Measurements from ENCODE around the gene LRP6. TPM values are rescaled to one million over a fixed set of nuclear protein-coding genes. Genes with fewer than 3 reads are reported as not detected.
A peak's percentile ranks its signal among the peaks of the same experiment; 100 is the strongest.
"Not testable (repeated sequence)": the region's sequence is repeated elsewhere in the genome, so short reads cannot be mapped to it uniquely, and the experiment has no call there.

Gene LRP6
- 10 to 100 TPM; 25.4 to 46.5 (median 44.7) TPM for total RNA-seq
- polyA plus RNA-seq = 10 to 100 TPM; 11.9 to 18.0 TPM
- long read RNA-seq, donor 1, full-length matches to known transcripts = 1 of 5 reads
- long read RNA-seq, donor 1, partial matches to known transcripts = 1 of 5 reads
- long read RNA-seq, donor 1, other reads (novel, unspliced or antisense) = 3 of 5 reads
- long read RNA-seq, donor 2, full-length matches to known transcripts = 1 of 11 reads
- long read RNA-seq, donor 2, partial matches to known transcripts = 10 of 11 reads
- long read RNA-seq, donor 2, other reads (novel, unspliced or antisense) = 0 of 11 reads
- long read RNA-seq, donor 3, full-length matches to known transcripts = 6 of 15 reads
- long read RNA-seq, donor 3, partial matches to known transcripts = 2 of 15 reads
- long read RNA-seq, donor 3, other reads (novel, unspliced or antisense) = 7 of 15 reads

DNA sequence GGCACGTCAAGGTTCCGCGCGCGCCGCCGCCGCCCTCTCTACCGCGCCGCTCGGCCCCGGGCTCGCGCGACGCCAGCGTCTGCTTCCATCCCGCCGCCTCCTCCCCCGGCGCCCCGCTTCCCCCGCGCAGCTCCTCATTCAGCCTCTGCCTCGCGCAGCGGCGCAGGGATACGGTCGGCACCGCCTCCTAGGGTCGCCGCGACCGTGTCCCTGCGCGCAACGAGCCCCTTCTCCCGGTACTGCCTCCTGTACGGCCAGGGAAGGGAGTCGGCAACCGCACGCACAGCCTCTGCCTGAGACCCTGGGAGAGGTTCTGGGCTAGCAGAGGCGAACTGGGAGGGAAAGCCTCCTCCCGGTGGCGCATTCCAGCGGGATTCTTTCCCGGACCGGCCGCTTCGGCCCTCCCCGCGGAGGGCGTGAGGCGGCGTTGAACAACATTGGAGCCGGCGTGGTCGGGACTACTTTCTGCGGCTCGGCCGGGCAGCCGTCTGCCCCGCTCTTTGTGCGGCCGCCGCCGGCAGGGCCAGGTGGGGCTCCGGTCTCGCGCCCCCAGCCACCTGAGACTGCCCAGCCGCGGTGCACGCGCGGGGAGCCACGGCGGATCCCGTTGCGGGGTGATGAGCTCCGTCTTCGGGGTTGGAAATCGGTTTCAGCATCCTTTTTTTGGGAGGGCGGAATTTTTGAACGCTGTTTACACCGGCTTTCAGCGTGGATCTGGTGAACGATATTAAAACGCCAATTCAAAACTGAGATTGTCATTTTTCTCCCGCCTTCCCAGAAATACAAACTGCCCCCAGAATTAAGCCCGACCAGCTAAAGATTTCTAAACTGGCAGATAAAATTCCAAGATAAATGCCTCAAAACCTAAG lies at the start of gene LRP6:
Gene LRP6 (minus strand): TSS at position 172 of the 869 bp plus-strand sequence. CDS start 309 bp downstream, outside the sequence.
- peak; percentile 79 for TF ChIP-seq POLR2A (IDR thresholded peaks at IDR 0.05)
- TF ChIP-seq EP300 (IDR thresholded peaks at IDR 0.05) = no peak
- TF ChIP-seq CTCF (IDR thresholded peaks at IDR 0.05) = peak in 1 of 3 donors; percentile 56
- WGBS, 3 donors = 0 to 1% (median 0%) methylated on average over 79 to 92 of the region's 92 CpGs
- peaks cover 7% of the 10 kb centered on the region for H3K4me1 ChIP-seq (ENCODE audit: insufficient read depth)
- no peaks in the 10 kb centered on the region for H3K27me3 ChIP-seq
- no peaks in the 10 kb centered on the region for H3K36me3 ChIP-seq
- peak; percentile 92 to 94 (median 93) for DNase-seq
- peak within 1 kb of the TSS; percentile 100 for H3K27ac ChIP-seq
- H3K9me3 ChIP-seq = no peaks in the 10 kb centered on the region
- intact Hi-C loops (cut with DNase I) = loop anchor here in 1 of 4 donors (5.0 kb wide), 1 partner anchor 50 kb away; no protein-coding TSS in a partner anchor
- H3K4me3 ChIP-seq = peak within 1 kb of the TSS; percentile 68

DNA sequence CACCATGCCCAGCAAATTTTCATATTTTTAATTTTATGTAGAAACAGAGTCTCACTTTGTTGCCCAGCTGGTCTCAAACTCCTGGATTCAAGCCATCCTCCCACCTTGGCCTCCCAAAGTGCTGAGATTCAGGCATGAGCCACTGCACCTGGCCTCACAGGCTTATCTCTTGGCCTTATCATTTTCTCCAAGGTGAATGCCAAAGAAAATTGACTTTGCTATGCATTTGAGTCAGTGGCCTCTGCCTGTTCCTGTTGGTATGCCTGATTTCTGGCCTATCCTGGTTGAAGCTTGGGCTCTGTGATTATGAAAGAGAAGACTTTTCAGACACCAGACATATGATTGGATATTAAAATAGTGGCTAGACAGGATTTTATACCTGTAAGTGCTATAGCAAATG lies 49.0 kb upstream of the LRP6 start:
- H3K27ac ChIP-seq = no peak overlapping the region
- intact Hi-C loops (cut with DNase I) = loop anchor here in 1 of 4 donors (5.0 kb wide), 1 partner anchor 49 kb away; the partner anchor contains the start of gene LRP6
- TF ChIP-seq POLR2A (IDR thresholded peaks at IDR 0.05) = no peak
- TF ChIP-seq CTCF (IDR thresholded peaks at IDR 0.05) = no peak
- no peak for TF ChIP-seq EP300 (IDR thresholded peaks at IDR 0.05)
- no peak overlapping the region for H3K4me3 ChIP-seq
- H3K36me3 ChIP-seq = no peaks in the 10 kb centered on the region
- no peak for DNase-seq
- peaks cover 8% of the 10 kb centered on the region for H3K4me1 ChIP-seq (ENCODE audit: insufficient read depth)
- no peaks in the 10 kb centered on the region for H3K9me3 ChIP-seq
- no peaks in the 10 kb centered on the region for H3K27me3 ChIP-seq

GRCh38 chr12:12310695-12311094 lies 43.9 kb upstream of the LRP6 start:
- intact Hi-C loops (cut with DNase I) = not testable (repeated sequence)

GRCh38 chr12:12305568-12306300 lies 38.9 kb upstream of the LRP6 start:
- intact Hi-C loops (cut with DNase I) = no loop called here
- H3K27me3 ChIP-seq = no peaks in the 10 kb centered on the region
- no peak for TF ChIP-seq EP300 (IDR thresholded peaks at IDR 0.05)
- no peak for TF ChIP-seq POLR2A (IDR thresholded peaks at IDR 0.05)
- no peak for TF ChIP-seq CTCF (IDR thresholded peaks at IDR 0.05)
- H3K4me3 ChIP-seq = no peak overlapping the region
- H3K36me3 ChIP-seq = no peaks in the 10 kb centered on the region
- 88 to 90% (median 88%) methylated on average over 7 of the region's 7 CpGs for WGBS, 3 donors
- no peak overlapping the region for H3K27ac ChIP-seq
- H3K4me1 ChIP-seq (ENCODE audit: insufficient read depth) = no peaks in the 10 kb centered on the region
- DNase-seq = no peak
- H3K9me3 ChIP-seq = no peaks in the 10 kb centered on the region

More at GRCh38 chr12:12310695-12311094, 43.9 kb upstream of the LRP6 start:
- H3K36me3 ChIP-seq; DNase-seq; H3K4me3 ChIP-seq; H3K27me3 ChIP-seq; H3K9me3 ChIP-seq; H3K4me1 ChIP-seq (ENCODE audit: insufficient read depth); H3K27ac ChIP-seq: not testable (repeated sequence)
- WGBS, 3 donors = 84 to 90% (median 85%) methylated on average over 10 of the region's 10 CpGs

Measured in ovary (tissue), 10 donors.